BLaER1 treated with 17β-estradiol and CSF1 and Interleukin-3, amounts not matched to agents 10 nM and 100 nM (cell line): Measurements from ENCODE around the gene MAP2K6.

Experiments used
- H3K27ac ChIP-seq, 11 experiments: shearing (Covaris generic); formaldehyde crosslinking; 2 replicates each; pipeline ENCODE4 v1.8.1; 2022
- H3K27me3 ChIP-seq, 11 experiments: shearing (Covaris generic); formaldehyde crosslinking; 2 replicates each; pipeline ENCODE4 v1.8.1; 2022
- H3K36me3 ChIP-seq, 11 experiments: shearing (Covaris generic); formaldehyde crosslinking; 2 replicates each; pipeline ENCODE4 v1.8.1; 2022
- H3K4me1 ChIP-seq, 10 experiments: shearing (Covaris generic); formaldehyde crosslinking; 2 replicates each; pipeline ENCODE4 v1.8.1; 2022
- H3K4me2 ChIP-seq, 11 experiments: shearing (Covaris generic); formaldehyde crosslinking; 2 replicates each; pipeline ENCODE4 v1.8.1; 2022
- H3K4me3 ChIP-seq, 10 experiments: shearing (Covaris generic); formaldehyde crosslinking; 2 replicates each; pipeline ENCODE4 v1.8.1; 2022
- H3K9ac ChIP-seq, 11 experiments: shearing (Covaris generic); formaldehyde crosslinking; 2 replicates each; pipeline ENCODE4 v1.8.1; 2022
- H3K9me3 ChIP-seq, 11 experiments: shearing (Covaris generic); formaldehyde crosslinking; replicated peaks in 1 of 11; 2 replicates each; pipeline ENCODE4 v1.8.1; 2022
- H4K20me1 ChIP-seq, 11 experiments: shearing (Covaris generic); formaldehyde crosslinking; 2 replicates each; pipeline ENCODE4 v1.8.1; 2022
- Cebpa-rat ChIP-seq, 11 experiments: shearing (Covaris generic); IDR thresholded peaks; 2 replicates each; pipeline ENCODE4 v1.8.1; 2022

The MAP2K6 gene

GRCh38 chr17:69551212-69552010 lies 136.9 kb downstream of the MAP2K6 start:
- no peak overlapping the region for H3K27ac ChIP-seq
- H3K4me2 ChIP-seq: no peak overlapping the region

GRCh38 chr17:69552986-69553667 lies 138.6 kb downstream of the MAP2K6 start:
- Histone ChIP-seq H3K4me1 (peaks cover 8 to 19% (median 16%) of the 10 kb centered on the region in 10 experiments; a peak in 18 of 20 replicates), H4K20me1 (no peaks in the 10 kb centered on the region), H3K9me3 (peaks cover 0 to 16% (median 6%) of the 10 kb centered on the region in 11 experiments; a peak in 8 of 22 replicates), H3K4me2 (peak overlapping the region in 10 of 11 experiments; percentile 2 to 62 (median 46); a peak in 18 of 22 replicates), H3K27ac (no peak overlapping the region), H3K27me3 (no peaks in the 10 kb centered on the region), H3K36me3 (no peaks in the 10 kb centered on the region), H3K4me3 (no peak overlapping the region), H3K9ac (no peak overlapping the region)
- no peak for TF ChIP-seq Cebpa-rat (IDR thresholded peaks at IDR 0.05)

More at GRCh38 chr17:69551212-69552010, 136.9 kb downstream of the MAP2K6 start:
- Histone ChIP-seq H3K27me3 (no peaks in the 10 kb centered on the region), H3K9ac (no peak overlapping the region), H3K4me1 (peaks cover 8 to 19% (median 16%) of the 10 kb centered on the region in 10 experiments; a peak in 18 of 20 replicates), H3K36me3 (peaks cover 0 to 9% (median 0%) of the 10 kb centered on the region in 11 experiments; a peak in 1 of 22 replicates), H3K4me3 (no peak overlapping the region), H4K20me1 (no peaks in the 10 kb centered on the region), H3K9me3 (peaks cover 0 to 16% (median 6%) of the 10 kb centered on the region in 11 experiments; a peak in 8 of 22 replicates)
- TF ChIP-seq Cebpa-rat (IDR thresholded peaks at IDR 0.05): no peak

DNA sequence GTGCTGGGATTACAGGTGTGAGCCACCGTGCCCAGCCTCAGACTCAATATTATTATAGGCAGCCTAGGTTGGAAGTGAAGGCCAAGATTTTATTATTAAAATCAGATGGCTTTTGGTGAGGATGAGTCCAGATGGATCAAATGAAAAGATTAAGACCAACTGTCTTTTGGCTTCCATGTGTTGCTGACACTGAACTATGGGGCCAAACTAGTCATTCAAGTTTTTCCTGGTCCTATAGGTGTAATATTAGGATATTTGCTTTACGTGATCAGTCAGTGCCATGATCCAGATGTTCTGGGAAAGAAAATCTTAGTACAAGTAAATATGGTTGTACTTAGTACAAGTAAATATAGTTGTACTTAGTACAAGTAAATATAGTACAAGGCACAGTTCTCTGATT lies 140.6 kb downstream of the MAP2K6 start:
- Histone ChIP-seq H3K27me3 (no peaks in the 10 kb centered on the region), H3K4me2 (no peak overlapping the region), H3K4me3 (no peak overlapping the region), H3K9ac (no peak overlapping the region), H3K36me3 (no peaks in the 10 kb centered on the region), H3K27ac (no peak overlapping the region), H3K9me3 (peaks cover 0 to 16% (median 6%) of the 10 kb centered on the region in 11 experiments; a peak in 8 of 22 replicates), H4K20me1 (no peaks in the 10 kb centered on the region), H3K4me1 (peaks cover 8 to 19% (median 16%) of the 10 kb centered on the region in 10 experiments; a peak in 18 of 20 replicates)
- TF ChIP-seq Cebpa-rat (IDR thresholded peaks at IDR 0.05): no peak

- Histone ChIP-seq H3K4me2 (no peak overlapping the region), H3K4me3 (no peak overlapping the region), H3K36me3 (no peaks in the 10 kb centered on the region), H3K4me1 (peaks cover 8 to 19% (median 16%) of the 10 kb centered on the region in 10 experiments; a peak in 18 of 20 replicates), H3K9ac (no peak overlapping the region), H3K27me3 (no peaks in the 10 kb centered on the region), H4K20me1 (no peaks in the 10 kb centered on the region), H3K9me3 (peaks cover 0 to 16% (median 6%) of the 10 kb centered on the region in 11 experiments; a peak in 8 of 22 replicates), H3K27ac (no peak overlapping the region)
- TF ChIP-seq Cebpa-rat (IDR thresholded peaks at IDR 0.05): no peak
These were observed 142.8 kb downstream of the MAP2K6 start for GRCh38 chr17:69557339-69557738.

- H4K20me1 ChIP-seq: no peaks in the 10 kb centered on the region
- H3K9ac ChIP-seq: no peak overlapping the region
- H3K27me3 ChIP-seq: no peaks in the 10 kb centered on the region
- H3K4me1 ChIP-seq: peaks cover 0 to 8% (median 6%) of the 10 kb centered on the region in 10 experiments; a peak in 14 of 20 replicates
- H3K4me3 ChIP-seq: no peak overlapping the region
- TF ChIP-seq Cebpa-rat (IDR thresholded peaks at IDR 0.05): no peak
- no peak overlapping the region for H3K4me2 ChIP-seq
- no peaks in the 10 kb centered on the region for H3K36me3 ChIP-seq
- no peak overlapping the region for H3K27ac ChIP-seq
- peaks cover 0 to 20% (median 11%) of the 10 kb centered on the region in 11 experiments; a peak in 11 of 22 replicates for H3K9me3 ChIP-seq
These were observed 144.3 kb downstream of the MAP2K6 start for GRCh38 chr17:69558796-69559195.

- no peaks in the 10 kb centered on the region for H3K4me1 ChIP-seq
- H3K36me3 ChIP-seq: no peaks in the 10 kb centered on the region
- no peaks in the 10 kb centered on the region for H4K20me1 ChIP-seq
- no peak overlapping the region for H3K27ac ChIP-seq
- H3K27me3 ChIP-seq: no peaks in the 10 kb centered on the region
- H3K4me2 ChIP-seq: no peak overlapping the region
- peaks cover 0 to 18% (median 12%) of the 10 kb centered on the region in 11 experiments; a peak in 9 of 22 replicates for H3K9me3 ChIP-seq
- H3K4me3 ChIP-seq: no peak overlapping the region
- TF ChIP-seq Cebpa-rat (IDR thresholded peaks at IDR 0.05): no peak
- H3K9ac ChIP-seq: no peak overlapping the region
These were observed 146.5 kb downstream of the MAP2K6 start for GRCh38 chr17:69560987-69561441.

DNA sequence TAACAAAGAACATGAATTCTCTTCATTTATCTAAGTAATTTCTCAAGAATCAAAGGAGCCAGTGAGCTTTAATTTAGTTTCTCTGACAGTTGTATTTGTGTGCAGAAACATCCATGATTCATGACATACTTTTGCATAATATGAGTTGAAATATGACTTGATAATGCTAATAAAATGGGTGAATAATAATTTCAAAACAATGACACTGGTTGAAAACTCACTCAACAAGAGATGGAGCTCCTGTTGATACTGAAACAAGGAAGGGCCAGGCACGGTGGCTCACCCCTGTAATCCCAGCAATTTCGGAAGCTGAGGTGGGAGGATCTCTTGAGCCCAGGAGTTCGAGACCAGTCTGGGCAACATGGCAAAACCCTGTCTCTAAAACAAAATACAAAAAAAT lies 147.0 kb downstream of the MAP2K6 start:
- Histone ChIP-seq H3K4me2 (no peak overlapping the region), H3K27ac (no peak overlapping the region), H3K4me1 (no peaks in the 10 kb centered on the region), H3K4me3 (no peak overlapping the region), H3K27me3 (no peaks in the 10 kb centered on the region), H4K20me1 (no peaks in the 10 kb centered on the region), H3K9ac (no peak overlapping the region), H3K9me3 (peaks cover 0 to 18% (median 12%) of the 10 kb centered on the region in 11 experiments; a peak in 9 of 22 replicates), H3K36me3 (no peaks in the 10 kb centered on the region)
- no peak for TF ChIP-seq Cebpa-rat (IDR thresholded peaks at IDR 0.05)

DNA sequence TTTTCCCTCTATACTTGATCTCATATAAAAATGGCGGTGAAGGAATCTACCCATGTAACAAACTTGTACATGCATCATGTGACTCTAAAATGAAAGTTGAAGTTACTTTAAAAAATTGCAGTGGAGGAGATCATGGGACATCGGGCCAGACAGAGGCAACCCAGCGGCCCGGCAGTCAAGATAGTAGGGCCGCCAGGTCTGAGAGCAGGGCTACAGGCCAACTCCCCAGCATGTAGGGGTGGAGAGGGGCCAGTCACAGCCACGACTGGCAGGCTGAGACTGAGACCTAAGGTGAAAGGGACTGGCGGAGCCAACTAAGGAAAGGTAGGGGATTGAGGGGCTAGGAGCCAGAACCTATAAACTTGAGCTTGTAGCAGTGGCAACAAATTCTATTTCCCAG lies 150.9 kb downstream of the MAP2K6 start:
- no peaks in the 10 kb centered on the region for H4K20me1 ChIP-seq
- H3K4me2 ChIP-seq: no peak overlapping the region
- H3K9ac ChIP-seq: no peak overlapping the region
- no peaks in the 10 kb centered on the region for H3K27me3 ChIP-seq
- no peaks in the 10 kb centered on the region for H3K36me3 ChIP-seq
- no peak overlapping the region for H3K27ac ChIP-seq
- H3K4me1 ChIP-seq: peaks cover 0 to 15% (median 6%) of the 10 kb centered on the region in 10 experiments; a peak in 12 of 20 replicates
- TF ChIP-seq Cebpa-rat (IDR thresholded peaks at IDR 0.05): no peak
- H3K9me3 ChIP-seq: peaks cover 0 to 18% (median 9%) of the 10 kb centered on the region in 11 experiments; a peak in 10 of 22 replicates
- no peak overlapping the region for H3K4me3 ChIP-seq

GRCh38 chr17:69567130-69567529 lies 152.6 kb downstream of the MAP2K6 start:
- Histone ChIP-seq H3K4me1 (peaks cover 0 to 32% (median 11%) of the 10 kb centered on the region in 10 experiments; a peak in 12 of 20 replicates), H4K20me1 (no peaks in the 10 kb centered on the region), H3K27ac (no peak overlapping the region), H3K9ac (no peak overlapping the region), H3K27me3 (no peaks in the 10 kb centered on the region), H3K4me3 (no peak overlapping the region), H3K36me3 (no peaks in the 10 kb centered on the region), H3K9me3 (peaks cover 0 to 35% (median 23%) of the 10 kb centered on the region in 11 experiments; a peak in 12 of 22 replicates), H3K4me2 (no peak overlapping the region)
- no peak for TF ChIP-seq Cebpa-rat (IDR thresholded peaks at IDR 0.05)
